OCI-LY7 (cell line): Measurements from ENCODE around the gene CTDSPL.

ENCODE experiments used
- EZH2phosphoT487 ChIP-seq: fragments of 200-600 bp; sonication (generic); IDR thresholded peaks from 2 replicates; pipeline ENCODE4 v1.6.1; 2018; ENCODE audit warnings: low read depth, borderline replicate concordance, mild to moderate bottlenecking, mixed run types, antibody characterized with exemption, low read length, moderate library complexity, mixed read lengths
- TF ChIP-seq, protein P1 (sequence below): fragments of 200-600 bp; sonication (generic); conservative IDR thresholded peaks from 2 replicates; pipeline ENCODE4 v1.5.1; 2014; ENCODE audit warnings: mild to moderate bottlenecking, antibody characterized with exemption, low read length, moderate library complexity, mixed read lengths

DNA sequence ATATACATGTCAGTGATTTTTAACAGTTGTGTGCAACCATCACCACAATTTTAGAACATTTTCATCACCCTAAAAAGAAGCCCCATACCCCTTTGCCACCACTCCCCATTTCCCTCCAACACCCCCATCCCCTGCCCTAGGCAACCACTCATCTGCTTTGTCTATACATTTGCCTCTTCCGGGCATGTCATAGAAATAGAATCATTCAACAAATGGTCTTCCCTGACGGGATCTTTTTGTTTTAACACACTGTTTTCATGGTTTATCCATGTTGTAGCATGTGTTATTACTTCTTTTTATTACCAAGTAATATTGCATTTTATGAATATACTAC lies 132.9 kb downstream of the CTDSPL start:
- TF ChIP-seq, protein P1, sequence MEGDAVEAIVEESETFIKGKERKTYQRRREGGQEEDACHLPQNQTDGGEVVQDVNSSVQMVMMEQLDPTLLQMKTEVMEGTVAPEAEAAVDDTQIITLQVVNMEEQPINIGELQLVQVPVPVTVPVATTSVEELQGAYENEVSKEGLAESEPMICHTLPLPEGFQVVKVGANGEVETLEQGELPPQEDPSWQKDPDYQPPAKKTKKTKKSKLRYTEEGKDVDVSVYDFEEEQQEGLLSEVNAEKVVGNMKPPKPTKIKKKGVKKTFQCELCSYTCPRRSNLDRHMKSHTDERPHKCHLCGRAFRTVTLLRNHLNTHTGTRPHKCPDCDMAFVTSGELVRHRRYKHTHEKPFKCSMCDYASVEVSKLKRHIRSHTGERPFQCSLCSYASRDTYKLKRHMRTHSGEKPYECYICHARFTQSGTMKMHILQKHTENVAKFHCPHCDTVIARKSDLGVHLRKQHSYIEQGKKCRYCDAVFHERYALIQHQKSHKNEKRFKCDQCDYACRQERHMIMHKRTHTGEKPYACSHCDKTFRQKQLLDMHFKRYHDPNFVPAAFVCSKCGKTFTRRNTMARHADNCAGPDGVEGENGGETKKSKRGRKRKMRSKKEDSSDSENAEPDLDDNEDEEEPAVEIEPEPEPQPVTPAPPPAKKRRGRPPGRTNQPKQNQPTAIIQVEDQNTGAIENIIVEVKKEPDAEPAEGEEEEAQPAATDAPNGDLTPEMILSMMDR = no peak
- TF ChIP-seq EZH2phosphoT487 = no peak
